IPS-18a (cell line): ENCODE results near the gene SF1.

Source experiments
- H3K27ac ChIP-seq: one replicate; pipeline ENCODE4 v1.5.1; 2013; ENCODE audit warnings: low read length
- H3K27me3 ChIP-seq: one replicate; pipeline ENCODE4 v1.6.1; 2013; ENCODE audit warnings: mild to moderate bottlenecking, low read length; ENCODE audit not compliant: control insufficient read depth, insufficient read depth
- H3K36me3 ChIP-seq: one replicate; pipeline ENCODE4 v1.6.1; 2013; ENCODE audit warnings: low read depth, low read length; ENCODE audit not compliant: control insufficient read depth
- H3K4me1 ChIP-seq: one replicate; pipeline ENCODE4 v1.6.1; 2013; ENCODE audit warnings: low read depth, low read length; ENCODE audit not compliant: control insufficient read depth
- H3K4me3 ChIP-seq: one replicate; pipeline ENCODE4 v1.5.1; 2013; ENCODE audit warnings: low read length
- H3K9ac ChIP-seq: one replicate; pipeline ENCODE4 v1.6.1; 2013; ENCODE audit warnings: mild to moderate bottlenecking, low read length, moderate library complexity
- H3K9me3 ChIP-seq: one replicate; pipeline ENCODE4 v1.6.1; 2013; ENCODE audit warnings: low read depth, low read length; ENCODE audit not compliant: control insufficient read depth

Gene SF1

DNA sequence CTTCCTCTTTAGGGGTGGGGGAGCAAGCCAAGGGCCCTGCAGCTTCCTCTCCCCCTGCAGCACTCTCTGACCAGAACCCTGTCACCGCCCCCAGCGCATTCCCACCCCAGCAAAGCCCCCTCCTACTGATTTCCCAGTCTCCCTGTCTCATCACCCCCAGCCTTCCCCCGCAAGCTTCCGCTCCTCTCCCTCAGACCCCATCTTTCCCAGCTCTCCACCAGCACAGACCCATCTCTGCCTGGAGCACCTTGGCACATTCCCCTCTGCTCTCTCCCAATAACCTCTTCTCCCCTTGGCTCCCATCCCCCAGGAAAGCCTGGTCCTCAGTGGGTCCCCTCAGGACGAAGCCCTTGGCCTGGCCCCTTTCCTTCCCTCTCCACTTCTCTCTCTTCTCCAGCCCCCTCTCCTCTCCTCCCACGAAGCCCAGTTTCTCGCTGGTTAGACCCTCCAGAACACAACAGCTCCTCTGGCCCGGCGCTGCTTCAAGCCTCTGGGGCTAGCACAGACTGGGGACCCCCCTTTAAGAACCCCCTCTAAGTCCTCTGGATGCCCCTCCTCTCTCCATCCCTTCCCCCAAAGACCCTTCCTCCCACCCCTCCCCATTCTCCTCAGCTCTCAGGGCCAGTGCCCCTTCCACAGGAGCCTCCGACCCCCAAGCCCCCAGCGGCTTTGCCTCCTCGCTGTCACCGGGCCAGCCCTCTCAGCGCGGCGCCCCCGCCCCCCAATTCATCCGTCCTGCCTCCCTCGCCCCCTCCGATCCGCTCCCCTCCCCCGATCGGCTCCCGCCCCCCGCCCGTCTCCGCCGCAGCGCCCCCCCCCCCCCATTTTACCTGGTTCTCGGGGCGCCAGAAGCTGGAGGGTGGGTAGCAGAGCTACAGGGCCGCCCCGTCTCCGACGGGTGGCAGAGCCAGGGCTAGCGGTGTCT lies 55.9 kb downstream of the SF1 start:
- Histone ChIP-seq H3K4me1 (peaks cover 30% of the 10 kb centered on the region), H3K36me3 (no peaks in the 10 kb centered on the region), H3K4me3 (no peak overlapping the region), H3K27me3 (peaks cover 23% of the 10 kb centered on the region), H3K9me3 (no peaks in the 10 kb centered on the region), H3K27ac (no peak overlapping the region), H3K9ac (no peak overlapping the region)

DNA sequence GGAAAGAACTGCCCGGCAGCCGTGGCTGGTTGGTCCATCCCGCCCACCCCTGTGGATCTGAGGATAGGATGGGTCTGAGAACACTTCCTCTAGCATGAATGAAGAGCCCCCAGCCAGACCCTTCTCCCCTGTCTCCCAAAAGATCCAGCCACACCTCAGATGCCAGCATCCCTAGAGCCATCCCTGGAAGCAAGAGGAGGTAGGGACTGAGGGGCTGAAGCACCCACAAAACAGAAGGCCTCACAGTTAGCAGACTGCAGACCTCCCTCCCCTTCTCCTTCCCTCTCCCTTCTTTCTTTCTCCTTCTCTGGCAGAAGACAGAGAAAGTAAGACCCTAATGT lies 57.0 kb downstream of the SF1 start:
- Histone ChIP-seq H3K9me3 (no peaks in the 10 kb centered on the region), H3K27me3 (peaks cover 23% of the 10 kb centered on the region), H3K9ac (no peak overlapping the region), H3K27ac (no peak overlapping the region), H3K36me3 (no peaks in the 10 kb centered on the region), H3K4me1 (peaks cover 25% of the 10 kb centered on the region), H3K4me3 (no peak overlapping the region)

DNA sequence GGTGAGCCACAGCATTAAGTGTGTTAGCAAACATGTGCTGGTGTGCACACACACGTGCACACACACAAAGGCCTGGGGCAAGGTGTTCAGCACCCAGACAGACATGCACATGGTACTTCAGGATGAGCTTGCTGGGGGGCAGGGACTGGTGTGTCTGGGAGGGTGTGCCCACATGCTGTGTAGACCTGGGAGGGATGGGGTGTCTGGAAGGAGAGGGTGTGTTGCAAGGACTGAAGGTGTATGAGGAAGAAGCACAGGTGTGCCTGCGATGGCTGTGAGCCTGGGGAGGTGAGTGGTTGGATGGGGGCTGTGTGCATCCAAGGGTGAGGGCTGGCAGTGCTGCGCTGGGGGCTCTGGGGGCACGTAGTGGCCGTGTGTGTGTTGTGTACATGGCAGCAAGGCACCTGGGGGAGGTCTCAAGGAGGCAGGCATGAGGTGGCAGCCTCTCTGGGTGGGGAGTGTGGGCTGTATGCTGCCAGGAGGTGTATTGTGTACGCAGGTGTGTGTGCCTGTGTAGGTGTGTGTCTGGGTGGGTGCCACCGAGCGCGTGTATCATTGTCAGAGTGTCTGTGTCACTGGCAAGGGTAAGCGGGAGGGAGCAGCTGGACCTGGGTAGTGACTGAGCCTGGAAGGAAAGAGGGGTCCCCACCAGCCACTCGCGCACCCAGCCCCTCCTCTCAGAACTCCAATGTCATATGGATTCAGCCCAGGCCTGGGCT lies 57.5 kb downstream of the SF1 start:
- Histone ChIP-seq H3K27me3 (peaks cover 26% of the 10 kb centered on the region), H3K4me1 (peaks cover 20% of the 10 kb centered on the region), H3K4me3 (no peak overlapping the region), H3K36me3 (no peaks in the 10 kb centered on the region), H3K9me3 (no peaks in the 10 kb centered on the region), H3K27ac (no peak overlapping the region), H3K9ac (no peak overlapping the region)

DNA sequence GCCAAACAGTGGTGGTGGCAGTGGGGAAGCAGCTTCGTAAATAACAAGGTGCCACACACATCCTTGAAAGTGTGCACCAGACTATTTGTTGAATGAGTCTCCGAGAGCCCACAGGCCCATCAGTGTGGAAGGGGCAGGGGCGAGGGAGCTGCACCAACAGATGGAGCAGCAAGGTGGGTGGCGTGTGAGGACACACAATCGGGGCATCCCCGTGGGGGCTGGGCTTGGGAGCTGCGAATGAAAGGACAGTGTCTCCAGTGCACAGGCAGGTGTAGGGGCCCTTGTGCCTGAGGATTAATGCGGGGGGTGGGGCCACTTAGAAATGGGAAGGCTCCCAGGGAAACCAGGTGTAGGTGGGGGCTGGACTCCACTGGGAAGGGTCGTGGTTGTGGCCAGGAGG lies 58.2 kb downstream of the SF1 start:
- no peaks in the 10 kb centered on the region for H3K36me3 ChIP-seq
- no peak overlapping the region for H3K9ac ChIP-seq
- peaks cover 32% of the 10 kb centered on the region for H3K27me3 ChIP-seq
- peaks cover 15% of the 10 kb centered on the region for H3K4me1 ChIP-seq
- no peak overlapping the region for H3K27ac ChIP-seq
- no peaks in the 10 kb centered on the region for H3K9me3 ChIP-seq
- no peak overlapping the region for H3K4me3 ChIP-seq

DNA sequence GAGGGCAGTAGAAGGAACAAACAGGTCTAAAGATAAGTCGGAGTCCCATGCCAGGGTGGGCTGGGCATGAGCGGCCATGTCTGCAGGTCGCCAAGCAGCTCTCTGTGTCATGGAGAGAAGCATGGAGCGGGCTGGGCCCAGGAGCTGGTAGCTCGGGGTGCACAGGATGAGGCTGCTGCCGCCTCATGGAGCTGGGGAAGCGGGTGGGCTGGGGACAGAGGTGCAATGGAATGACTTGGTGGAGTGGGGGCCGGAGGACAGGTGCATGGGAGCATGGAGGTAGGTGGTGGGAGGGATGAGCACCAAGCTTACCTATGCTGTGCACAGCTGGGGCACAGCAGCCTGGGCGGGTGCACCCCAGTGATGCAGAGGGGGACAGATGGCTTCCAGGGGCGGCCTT lies 58.9 kb downstream of the SF1 start:
- Histone ChIP-seq H3K4me3 (no peak overlapping the region), H3K9ac (no peak overlapping the region), H3K9me3 (no peaks in the 10 kb centered on the region), H3K4me1 (peaks cover 9% of the 10 kb centered on the region), H3K27ac (no peak overlapping the region), H3K27me3 (peaks cover 40% of the 10 kb centered on the region), H3K36me3 (no peaks in the 10 kb centered on the region)

DNA sequence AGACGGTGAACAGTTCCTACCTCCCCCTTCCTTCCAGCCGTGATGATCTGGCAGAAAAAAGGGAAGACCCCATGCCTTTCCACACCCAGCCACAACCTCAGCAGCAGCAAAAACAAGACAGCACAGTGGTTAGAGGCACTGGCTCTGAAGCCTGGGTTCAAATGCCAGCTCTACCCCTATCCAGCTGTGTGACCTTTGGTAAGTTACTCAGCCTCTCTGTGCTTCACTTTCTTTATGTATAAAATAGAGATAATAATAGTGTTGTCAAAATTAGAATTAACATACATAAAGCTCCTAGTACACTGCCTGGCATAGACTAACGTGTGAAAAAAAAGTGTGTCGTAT lies 59.6 kb downstream of the SF1 start:
- peaks cover 2% of the 10 kb centered on the region for H3K4me1 ChIP-seq
- H3K27ac ChIP-seq, result no peak overlapping the region
- no peaks in the 10 kb centered on the region for H3K9me3 ChIP-seq
- no peak overlapping the region for H3K9ac ChIP-seq
- H3K4me3 ChIP-seq, result no peak overlapping the region
- peaks cover 46% of the 10 kb centered on the region for H3K27me3 ChIP-seq
- H3K36me3 ChIP-seq, result no peaks in the 10 kb centered on the region

DNA sequence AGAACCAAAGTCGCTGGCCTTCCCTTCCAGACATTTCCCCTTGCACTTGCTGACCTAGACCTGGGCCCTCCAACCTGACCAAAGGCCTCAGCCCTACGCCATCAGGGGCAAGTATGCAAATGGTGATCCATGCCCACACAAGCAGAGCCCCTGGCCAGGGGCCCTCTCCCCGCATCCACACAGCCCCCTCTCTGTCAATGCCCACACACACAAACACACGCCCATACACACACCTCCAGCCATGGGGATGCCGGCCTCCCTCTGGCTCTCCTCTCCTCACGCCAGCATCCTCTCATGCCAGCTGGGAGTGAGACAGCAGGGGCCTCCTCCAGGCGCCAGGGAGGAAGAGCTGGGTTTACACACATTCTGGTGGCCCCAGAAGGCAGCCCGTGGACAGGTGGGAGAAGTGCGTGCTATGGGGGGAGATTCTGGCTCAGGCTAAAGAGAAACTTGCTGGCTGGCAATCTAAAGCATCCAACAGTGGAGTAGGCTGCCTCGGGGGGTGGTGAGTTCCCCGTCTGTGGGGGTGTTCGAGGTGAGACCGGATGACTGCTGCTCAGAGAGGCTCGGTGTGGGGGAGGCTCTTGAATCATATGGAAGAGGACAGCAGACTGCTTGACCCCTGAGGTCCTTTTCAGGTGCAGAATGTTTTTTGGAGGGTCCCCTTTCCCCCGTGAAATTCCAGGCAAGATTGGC lies 60.1 kb downstream of the SF1 start:
- peaks cover 51% of the 10 kb centered on the region for H3K27me3 ChIP-seq
- no peaks in the 10 kb centered on the region for H3K36me3 ChIP-seq
- H3K4me1 ChIP-seq, result no peaks in the 10 kb centered on the region
- no peak overlapping the region for H3K9ac ChIP-seq
- H3K4me3 ChIP-seq, result no peak overlapping the region
- H3K9me3 ChIP-seq, result no peaks in the 10 kb centered on the region
- no peak overlapping the region for H3K27ac ChIP-seq

DNA sequence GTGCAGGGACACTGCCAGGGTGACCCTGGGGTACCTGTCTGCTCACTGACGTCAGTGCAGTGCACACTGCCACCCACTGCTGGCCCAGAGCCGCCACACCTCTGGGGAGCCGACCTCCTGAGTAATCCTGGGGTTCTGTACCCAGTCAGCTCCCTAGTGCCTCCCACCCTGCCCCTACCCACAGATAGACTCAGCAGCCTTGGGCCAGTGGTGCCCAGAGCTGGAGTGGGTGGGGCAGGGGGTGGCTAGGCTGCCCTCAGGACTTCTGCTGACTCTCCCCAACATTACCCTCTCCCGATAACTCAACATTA lies 61.1 kb downstream of the SF1 start:
- H3K36me3 ChIP-seq, result no peaks in the 10 kb centered on the region
- H3K27ac ChIP-seq, result no peak overlapping the region
- no peak overlapping the region for H3K9ac ChIP-seq
- H3K27me3 ChIP-seq, result peaks cover 56% of the 10 kb centered on the region
- no peaks in the 10 kb centered on the region for H3K9me3 ChIP-seq
- H3K4me3 ChIP-seq, result no peak overlapping the region
- no peaks in the 10 kb centered on the region for H3K4me1 ChIP-seq

DNA sequence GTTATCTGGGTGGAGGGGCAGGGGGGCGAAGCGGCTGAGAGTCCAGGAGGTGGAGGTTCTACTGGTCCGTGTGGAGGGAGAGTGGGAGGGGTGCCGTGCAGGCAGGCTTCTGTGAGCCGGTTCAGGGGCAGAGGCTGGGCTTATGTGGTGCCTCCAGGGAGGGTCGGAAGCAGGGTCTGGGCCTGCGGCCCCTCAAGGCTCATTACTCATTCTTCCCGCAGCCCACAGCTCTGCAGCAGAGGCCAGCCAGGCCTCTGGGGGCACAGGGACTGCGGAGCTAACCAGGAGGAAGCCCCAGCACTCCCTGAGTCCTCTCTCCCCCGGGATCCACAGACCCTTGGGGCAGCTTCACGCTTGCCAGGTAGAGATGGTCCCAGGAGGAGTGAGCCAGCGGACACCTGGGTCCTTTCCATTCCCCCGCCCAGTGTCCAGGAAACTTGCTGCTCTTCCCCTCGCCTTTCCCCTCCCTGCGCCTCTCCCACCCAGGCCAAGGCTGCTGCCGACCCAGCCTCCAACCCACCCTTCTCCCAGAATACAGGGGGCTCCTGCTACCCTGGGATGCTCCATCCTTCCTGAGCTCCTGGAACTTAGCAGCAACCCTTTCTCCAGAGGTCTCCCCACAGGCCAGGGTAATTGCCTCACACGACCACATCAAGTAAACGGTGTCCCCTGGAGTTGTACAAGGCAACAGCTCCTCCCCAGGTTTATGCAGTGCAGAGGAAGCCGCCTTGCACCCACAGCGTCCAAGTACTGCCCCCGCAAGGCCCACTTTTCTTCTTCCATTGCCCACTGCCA lies 61.7 kb downstream of the SF1 start:
- no peak overlapping the region for H3K27ac ChIP-seq
- H3K27me3 ChIP-seq, result peaks cover 56% of the 10 kb centered on the region
- H3K4me3 ChIP-seq, result no peak overlapping the region
- H3K9me3 ChIP-seq, result no peaks in the 10 kb centered on the region
- no peaks in the 10 kb centered on the region for H3K4me1 ChIP-seq
- H3K9ac ChIP-seq, result no peak overlapping the region
- H3K36me3 ChIP-seq, result no peaks in the 10 kb centered on the region

DNA sequence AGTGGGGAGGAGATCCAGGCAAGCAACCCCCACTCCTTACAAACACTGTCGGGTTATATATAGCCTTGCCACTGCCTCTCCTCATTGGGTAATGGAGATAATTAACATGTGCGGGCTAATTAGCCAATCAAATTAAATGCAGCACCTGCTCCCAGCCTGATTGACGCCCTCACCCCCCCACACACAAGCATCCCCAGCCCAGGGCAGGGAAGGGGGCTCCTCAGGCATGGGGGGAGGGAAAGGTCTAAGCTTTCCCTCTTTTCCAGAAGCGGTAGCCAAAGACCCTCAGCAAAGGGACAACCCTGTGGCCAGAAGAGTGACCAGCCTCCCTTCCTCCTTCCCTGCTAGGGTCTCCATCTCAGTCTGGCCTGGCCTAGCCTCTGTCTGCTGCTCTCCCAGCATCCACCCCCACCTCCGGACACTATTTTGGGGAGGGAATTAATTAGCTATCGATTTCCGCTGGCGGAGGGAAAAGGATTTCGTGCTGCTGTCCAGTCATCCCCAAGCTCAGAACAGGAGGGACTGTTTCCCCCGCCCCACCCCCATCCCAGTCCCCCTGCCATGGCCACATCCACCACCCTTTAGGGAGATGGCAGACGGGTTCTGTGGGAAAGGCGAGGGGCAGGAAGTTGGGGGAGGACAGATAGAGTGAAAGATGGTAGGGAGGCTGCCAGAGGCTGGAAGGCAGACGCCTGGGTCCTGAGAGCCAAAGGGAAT lies 62.4 kb downstream of the SF1 start:
- H3K9ac ChIP-seq, result no peak overlapping the region
- no peaks in the 10 kb centered on the region for H3K9me3 ChIP-seq
- H3K36me3 ChIP-seq, result no peaks in the 10 kb centered on the region
- H3K27ac ChIP-seq, result no peak overlapping the region
- H3K4me1 ChIP-seq, result peaks cover 2% of the 10 kb centered on the region
- no peak overlapping the region for H3K4me3 ChIP-seq
- peaks cover 56% of the 10 kb centered on the region for H3K27me3 ChIP-seq

DNA sequence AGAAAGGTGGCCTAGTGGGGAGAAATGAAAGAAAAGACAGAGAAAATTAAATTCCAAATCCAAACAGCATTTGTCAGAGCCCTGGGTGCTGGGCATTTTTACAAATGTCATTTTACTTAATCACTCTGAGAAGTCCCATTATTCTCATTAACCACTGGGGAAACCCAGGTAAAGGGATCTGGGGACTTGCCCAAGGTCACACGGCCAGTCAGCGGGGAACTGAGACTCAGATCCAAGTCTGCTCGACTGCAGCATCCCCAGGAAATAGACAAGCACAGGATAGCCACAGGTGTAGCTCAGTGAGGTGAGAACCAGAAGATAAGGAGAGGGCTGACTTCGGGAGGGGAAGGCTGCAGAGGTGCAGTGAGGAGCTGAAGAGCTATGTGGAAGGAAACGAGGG lies 63.2 kb downstream of the SF1 start:
- Histone ChIP-seq H3K27ac (no peak overlapping the region), H3K27me3 (peaks cover 56% of the 10 kb centered on the region), H3K9ac (no peak overlapping the region), H3K4me1 (peaks cover 6% of the 10 kb centered on the region), H3K9me3 (no peaks in the 10 kb centered on the region), H3K36me3 (no peaks in the 10 kb centered on the region), H3K4me3 (no peak overlapping the region)
